Measurements from ENCODE around the gene USP48.
A peak's percentile ranks its signal among the peaks of the same experiment; 100 is the strongest.

USP48 gene

GRCh38 chr1:21782349-21782867 lies 541 bp downstream of the USP48 start:
- Histone ChIP-seq H3K27ac (ENCODE audit: extremely low read depth, low read depth, low read length) (peak overlapping the region; percentile 91), H3K4me1 (ENCODE audit: control insufficient read depth, insufficient read depth, low read length) (no peaks in the 10 kb centered on the region), H3K36me3 (ENCODE audit: control insufficient read depth in 2 of 2, insufficient read depth in 1 of 2, low read length in 2 of 2) (no peaks in the 10 kb centered on the region), H3K9me3 (ENCODE audit: control insufficient read depth, insufficient read depth, low read depth, low read length) (no peaks in the 10 kb centered on the region), H3K4me3 (ENCODE audit: low read depth, low read length) (peak overlapping the region; percentile 97)
- POLR2A ChIA-PET, result interaction anchor here (0.8 to 1.5 kb wide), 9 partner anchors 12 to 241 kb away, joined by 3 to 8 read pairs (median 4); partner anchors contain the start of gene RAP1GAP
- CTCF ChIA-PET, result interaction anchor here (0.6 to 1.3 kb wide), 8 partner anchors 21 to 586 kb away, joined by 3 to 9 read pairs (median 4); no protein-coding TSS in a partner anchor
- TF ChIP-seq ZNF2 (tag by site-specific recombination; IDR thresholded peaks at IDR 0.05) (peak; percentile 50; the same call in 1 of the 2 replicates), ZEB2 (tag by site-specific recombination; IDR thresholded peaks at IDR 0.05) (peak; percentile 46; the same call in 1 of the 2 replicates), ZNF600 (tag by site-specific recombination; IDR thresholded peaks at IDR 0.05) (peak; percentile 93), ZNF776 (tag by site-specific recombination; IDR thresholded peaks at IDR 0.05; ENCODE audit: borderline replicate concordance) (no peak), WT1 (tag by site-specific recombination; IDR thresholded peaks at IDR 0.05) (0 out of 2 replicates have a peak, but pooled peaks have one; percentile 12), GFI1B (tag by site-specific recombination; IDR thresholded peaks at IDR 0.05) (no peak), ZNF76 (tag by site-specific recombination; IDR thresholded peaks at IDR 0.05; ENCODE audit: borderline replicate concordance, low read depth) (no peak), ZBTB10 (tag by site-specific recombination; IDR thresholded peaks at IDR 0.05) (no peak), ZNF302 (tag by site-specific recombination; IDR thresholded peaks at IDR 0.05; ENCODE audit: low read depth) (no peak), ZNF561 (tag by site-specific recombination; IDR thresholded peaks at IDR 0.05; ENCODE audit: borderline replicate concordance) (0 out of 2 replicates have a peak, but pooled peaks have one; percentile 10), ZNF239 (tag by site-specific recombination; IDR thresholded peaks at IDR 0.05) (0 out of 2 replicates have a peak, but pooled peaks have one; percentile 54), ZNF280C (tag by site-specific recombination; IDR thresholded peaks at IDR 0.05) (no peak), MEIS1 (CRISPR knock-in tag; IDR thresholded peaks at IDR 0.05; ENCODE audit: borderline replicate concordance) (no peak), ZNF335 (tag by site-specific recombination; conservative IDR thresholded peaks at IDR 0.05) (peak; percentile 49), SP7 (tag by site-specific recombination; IDR thresholded peaks at IDR 0.05) (peak; percentile 64), ZXDB (tag by site-specific recombination; IDR thresholded peaks at IDR 0.05) (no peak), KLF16 (tag by site-specific recombination; IDR thresholded peaks at IDR 0.05) (no peak), ATF2 (tag by site-specific recombination; IDR thresholded peaks at IDR 0.05; ENCODE audit: low read depth) (peak; percentile 82), ZNF221 (tag by site-specific recombination; IDR thresholded peaks at IDR 0.05; ENCODE audit: borderline replicate concordance) (no peak), ZNF629 (tag by site-specific recombination; IDR thresholded peaks at IDR 0.05) (peak; percentile 52; the same call in 1 of the 2 replicates), ZNF639 (tag by site-specific recombination; IDR thresholded peaks at IDR 0.05) (0 out of 2 replicates have a peak, but pooled peaks have one; percentile 11), ZNF792 (tag by site-specific recombination; IDR thresholded peaks at IDR 0.05) (peak; percentile 16; the same call in 1 of the 2 replicates), ZFHX2 (tag by site-specific recombination; conservative IDR thresholded peaks at IDR 0.05) (no peak)
- TF ChIP-seq, protein P1, sequence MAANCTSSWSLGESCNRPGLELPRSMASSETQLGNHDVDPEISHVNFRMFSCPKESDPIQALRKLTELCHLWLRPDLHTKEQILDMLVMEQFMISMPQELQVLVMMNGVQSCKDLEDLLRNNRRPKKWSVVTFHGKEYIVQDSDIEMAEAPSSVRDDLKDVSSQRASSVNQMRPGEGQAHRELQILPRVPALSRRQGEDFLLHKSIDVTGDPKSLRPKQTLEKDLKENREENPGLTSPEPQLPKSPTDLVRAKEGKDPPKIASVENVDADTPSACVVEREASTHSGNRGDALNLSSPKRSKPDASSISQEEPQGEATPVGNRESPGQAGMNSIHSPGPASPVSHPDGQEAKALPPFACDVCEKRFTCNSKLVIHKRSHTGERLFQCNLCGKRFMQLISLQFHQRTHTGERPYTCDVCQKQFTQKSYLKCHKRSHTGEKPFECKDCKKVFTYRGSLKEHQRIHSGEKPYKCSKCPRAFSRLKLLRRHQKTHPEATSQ (tag by site-specific recombination; IDR thresholded peaks at IDR 0.05), result peak; percentile 81; the same call in 1 of the 2 replicates
- TF ChIP-seq, protein P2, sequence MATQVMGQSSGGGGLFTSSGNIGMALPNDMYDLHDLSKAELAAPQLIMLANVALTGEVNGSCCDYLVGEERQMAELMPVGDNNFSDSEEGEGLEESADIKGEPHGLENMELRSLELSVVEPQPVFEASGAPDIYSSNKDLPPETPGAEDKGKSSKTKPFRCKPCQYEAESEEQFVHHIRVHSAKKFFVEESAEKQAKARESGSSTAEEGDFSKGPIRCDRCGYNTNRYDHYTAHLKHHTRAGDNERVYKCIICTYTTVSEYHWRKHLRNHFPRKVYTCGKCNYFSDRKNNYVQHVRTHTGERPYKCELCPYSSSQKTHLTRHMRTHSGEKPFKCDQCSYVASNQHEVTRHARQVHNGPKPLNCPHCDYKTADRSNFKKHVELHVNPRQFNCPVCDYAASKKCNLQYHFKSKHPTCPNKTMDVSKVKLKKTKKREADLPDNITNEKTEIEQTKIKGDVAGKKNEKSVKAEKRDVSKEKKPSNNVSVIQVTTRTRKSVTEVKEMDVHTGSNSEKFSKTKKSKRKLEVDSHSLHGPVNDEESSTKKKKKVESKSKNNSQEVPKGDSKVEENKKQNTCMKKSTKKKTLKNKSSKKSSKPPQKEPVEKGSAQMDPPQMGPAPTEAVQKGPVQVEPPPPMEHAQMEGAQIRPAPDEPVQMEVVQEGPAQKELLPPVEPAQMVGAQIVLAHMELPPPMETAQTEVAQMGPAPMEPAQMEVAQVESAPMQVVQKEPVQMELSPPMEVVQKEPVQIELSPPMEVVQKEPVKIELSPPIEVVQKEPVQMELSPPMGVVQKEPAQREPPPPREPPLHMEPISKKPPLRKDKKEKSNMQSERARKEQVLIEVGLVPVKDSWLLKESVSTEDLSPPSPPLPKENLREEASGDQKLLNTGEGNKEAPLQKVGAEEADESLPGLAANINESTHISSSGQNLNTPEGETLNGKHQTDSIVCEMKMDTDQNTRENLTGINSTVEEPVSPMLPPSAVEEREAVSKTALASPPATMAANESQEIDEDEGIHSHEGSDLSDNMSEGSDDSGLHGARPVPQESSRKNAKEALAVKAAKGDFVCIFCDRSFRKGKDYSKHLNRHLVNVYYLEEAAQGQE (tag by site-specific recombination; IDR thresholded peaks at IDR 0.05), result peak; percentile 13; the same call in 1 of the 2 replicates
